NCI-H1105 (cell line): ENCODE measurements around the gene TRERF1.

Experiments used
- DNase-seq: peaks from one replicate; lab custom pipeline; 2025; lab: John Stamatoyannopoulos, UW

The TRERF1 gene

GRCh38 chr6:42394881-42395620 is 56.7 kb downstream of the TRERF1 start:
- DNase-seq = no peak

- no peak for DNase-seq
Observed at GRCh38 chr6:42394151-42394550, 57.6 kb downstream of the TRERF1 start.

GRCh38 chr6:42393339-42393738 is 58.4 kb downstream of the TRERF1 start:
- no peak for DNase-seq

GRCh38 chr6:42392833-42393232 is 58.9 kb downstream of the TRERF1 start:
- no peak for DNase-seq

- no peak for DNase-seq
Observed at GRCh38 chr6:42391441-42391840, 60.3 kb downstream of the TRERF1 start.

- DNase-seq = no peak
Observed at GRCh38 chr6:42390228-42390934, 61.3 kb downstream of the TRERF1 start.

GRCh38 chr6:42389736-42390135 is 62.0 kb downstream of the TRERF1 start:
- DNase-seq = no peak

GRCh38 chr6:42388046-42388445 is 63.7 kb downstream of the TRERF1 start:
- DNase-seq = no peak

GRCh38 chr6:42387336-42387735 is 64.4 kb downstream of the TRERF1 start:
- no peak for DNase-seq

- DNase-seq = no peak
Observed at GRCh38 chr6:42385339-42385738, 66.4 kb downstream of the TRERF1 start.

GRCh38 chr6:42383421-42384205 is 68.1 kb downstream of the TRERF1 start:
- DNase-seq = no peak

- no peak for DNase-seq
Observed at GRCh38 chr6:42381850-42382249, 69.9 kb downstream of the TRERF1 start.

- no peak for DNase-seq
Observed at GRCh38 chr6:42380228-42380979, 71.3 kb downstream of the TRERF1 start.

- DNase-seq = no peak
Observed at GRCh38 chr6:42378536-42378935, 73.2 kb downstream of the TRERF1 start.

- DNase-seq = no peak
Observed at GRCh38 chr6:42378125-42378524, 73.6 kb downstream of the TRERF1 start.

- DNase-seq = no peak
Observed at GRCh38 chr6:42375007-42375635, 76.6 kb downstream of the TRERF1 start.

- no peak for DNase-seq
Observed at GRCh38 chr6:42374018-42374669, 77.6 kb downstream of the TRERF1 start.

GRCh38 chr6:42372699-42373098 is 79.0 kb downstream of the TRERF1 start:
- DNase-seq = no peak

GRCh38 chr6:42370323-42370985 is 81.3 kb downstream of the TRERF1 start:
- no peak for DNase-seq

- no peak for DNase-seq
Observed at GRCh38 chr6:42369568-42369967, 82.2 kb downstream of the TRERF1 start.

GRCh38 chr6:42368181-42368580 is 83.5 kb downstream of the TRERF1 start:
- DNase-seq = no peak
